Prostate gland (tissue), 2 donors: ENCODE data around the gene CEP68. TPM values are rescaled to one million over a fixed set of nuclear protein-coding genes. Genes with fewer than 3 reads are reported as not detected.

Experiments
- DNase-seq: peaks from one replicate; pipeline ENCODE4 v3.0.0-alpha.2; 2019; ENCODE audit warnings: low spot score
- H3K27ac ChIP-seq, 2 donors: fragments of 200-600 bp; sonication (generic); 2 replicates each; pipeline ENCODE4 v1.5.1; 2017 to 2019
- H3K27me3 ChIP-seq: fragments of 200-600 bp; sonication (generic); replicated peaks from 2 replicates; pipeline ENCODE4 v1.5.1; 2019; ENCODE audit not compliant: insufficient read depth
- H3K36me3 ChIP-seq, 2 donors: fragments of 200-600 bp; sonication (generic); 1 replicate in 1 of 2; 2 replicates in 1 of 2; pipeline versions ENCODE4 v1.5.1 to v1.8.1; 2017 to 2019
- H3K4me1 ChIP-seq: fragments of 200-600 bp; sonication (generic); replicated peaks from 2 replicates; pipeline ENCODE4 v1.5.1; 2019
- H3K4me3 ChIP-seq, 2 donors: fragments of 200-600 bp; sonication (generic); 2 replicates each; pipeline ENCODE4 v1.5.1; 2017 to 2019
- H3K9me3 ChIP-seq: fragments of 200-600 bp; sonication (generic); 2 replicates; pipeline ENCODE4 v1.5.1; 2017
- CTCF ChIP-seq, 4 experiments: fragments of 200-600 bp in 2 of 4; fragments of 450-650 bp in 2 of 4; sonication (generic) in 2 of 4; IDR thresholded peaks; 1 replicate in 3 of 4; 2 replicates in 1 of 4; pipeline ENCODE4 v1.5.1; 2016 to 2019; ENCODE audit warnings: antibody characterized with exemption in 4 of 4, mild to moderate bottlenecking in 2 of 4, moderate library complexity in 2 of 4
- POLR2A ChIP-seq: fragments of 450-650 bp; IDR thresholded peaks from one replicate; pipeline ENCODE4 v1.6.1; 2016; ENCODE audit warnings: antibody characterized with exemption, mild to moderate bottlenecking
- POLR2AphosphoS5 ChIP-seq: sonication (generic); formaldehyde crosslinking; IDR thresholded peaks from one replicate; pipeline ENCODE4 v1.6.1; 2017; ENCODE audit warnings: antibody characterized with exemption
- WGBS: methylation state at CpG from one replicate; pipeline ENCODE4 v1.1.5; 2018; 5-methylcytosine and 5-hydroxymethylcytosine counted together
- intact Hi-C: fragments of 100-400 bp; cut with DNase I; formaldehyde crosslinking; loops from one replicate; pipeline ENCODE4 v1.14.2; 2022
- total RNA-seq, 2 donors: library from RNA; depleted of rRNA; stranded (reverse); fragments of >200 nt; gene quantifications; one replicate each; pipeline ENCODE4 v1.1.0, GENCODE V29; 2016

CEP68 gene
- total RNA-seq, 2 donors from 2014 or later = 15.3 to 28.8 TPM

DNA sequence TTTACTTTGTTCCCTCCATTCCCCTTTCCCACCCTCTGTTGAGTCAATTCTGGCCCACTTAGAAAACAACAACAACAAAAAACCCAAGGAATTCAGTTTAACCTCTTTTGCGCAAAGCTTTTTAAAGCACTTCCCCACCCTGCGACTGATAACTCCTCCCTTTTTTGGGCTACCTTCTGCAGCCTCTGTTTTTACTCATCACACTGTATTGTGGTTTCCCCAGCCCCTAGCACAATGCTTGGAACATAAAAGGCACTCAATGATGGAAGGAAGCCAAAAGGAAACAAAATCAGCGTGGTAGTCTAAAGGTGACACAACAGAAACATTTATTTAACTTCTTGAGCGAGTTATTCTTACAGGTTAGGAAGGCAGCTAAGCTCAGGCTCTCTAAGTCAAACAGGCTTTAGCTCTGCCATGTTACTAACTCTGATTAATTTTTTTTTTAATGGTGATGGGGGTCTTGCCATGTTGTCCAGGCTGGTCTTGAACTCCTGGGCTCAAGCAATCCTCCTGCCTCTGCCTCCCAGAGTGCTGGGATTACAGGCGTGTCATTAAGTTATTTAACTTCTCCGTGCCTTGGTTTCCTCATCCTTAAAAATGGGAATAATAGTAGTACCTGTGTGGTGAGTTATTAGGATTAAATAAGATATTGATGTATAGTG is 1.3 kb downstream of the CEP68 start:
- Histone ChIP-seq H3K4me1 (no peaks in the 10 kb centered on the region), H3K27ac (peak overlapping the region; percentile 76 to 81), H3K4me3 (peak overlapping the region; percentile 79 to 90), H3K27me3 (no peaks in the 10 kb centered on the region), H3K9me3 (no peaks in the 10 kb centered on the region), H3K36me3 (no peaks in the 10 kb centered on the region)
- no peak for DNase-seq
- intact Hi-C loops = loop anchor here (5.0 to 10.0 kb wide), 2 partner anchors 70 to 377 kb away; partner anchors contain the start of gene SPRED2
- TF ChIP-seq CTCF (IDR thresholded peaks at IDR 0.05) (no peak), POLR2AphosphoS5 (peak; percentile 37), POLR2A (peak; percentile 24)
- 38% methylated on average over 6 of the region's 6 CpGs for WGBS

DNA sequence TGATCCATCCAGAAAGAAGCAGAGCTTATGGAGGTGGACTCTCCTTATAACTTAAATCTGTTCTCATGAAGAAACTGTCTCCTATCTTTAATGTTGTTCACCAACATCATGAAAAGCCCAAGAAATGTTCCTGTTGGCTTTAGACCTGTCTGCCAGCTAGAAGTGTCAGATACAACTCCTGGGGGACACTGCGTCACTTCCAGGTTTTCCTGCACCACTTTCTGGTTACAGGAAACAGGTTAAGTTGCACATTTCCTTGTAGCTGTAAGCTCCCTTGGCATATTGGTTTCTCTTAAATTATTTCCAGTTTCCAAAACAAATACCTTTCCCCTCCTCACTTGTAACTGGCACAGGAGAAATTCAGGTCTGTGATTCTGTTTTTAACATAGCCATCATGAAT is 2.9 kb downstream of the CEP68 start:
- TF ChIP-seq POLR2AphosphoS5 (peak; percentile 30), CTCF (IDR thresholded peaks at IDR 0.05) (no peak)
- H3K27me3 ChIP-seq = no peaks in the 10 kb centered on the region
- intact Hi-C loops = loop anchor here (5.0 to 10.0 kb wide), 2 partner anchors 68 to 376 kb away; partner anchors contain the start of gene SPRED2
- H3K27ac ChIP-seq = peak overlapping the region; percentile 6 to 44
- no peaks in the 10 kb centered on the region for H3K4me1 ChIP-seq
- no peak overlapping the region for H3K4me3 ChIP-seq
- no peaks in the 10 kb centered on the region for H3K9me3 ChIP-seq
- WGBS = 64% methylated on average over 1 of the region's 1 CpG
- no peak for DNase-seq
- no peaks in the 10 kb centered on the region for H3K36me3 ChIP-seq

DNA sequence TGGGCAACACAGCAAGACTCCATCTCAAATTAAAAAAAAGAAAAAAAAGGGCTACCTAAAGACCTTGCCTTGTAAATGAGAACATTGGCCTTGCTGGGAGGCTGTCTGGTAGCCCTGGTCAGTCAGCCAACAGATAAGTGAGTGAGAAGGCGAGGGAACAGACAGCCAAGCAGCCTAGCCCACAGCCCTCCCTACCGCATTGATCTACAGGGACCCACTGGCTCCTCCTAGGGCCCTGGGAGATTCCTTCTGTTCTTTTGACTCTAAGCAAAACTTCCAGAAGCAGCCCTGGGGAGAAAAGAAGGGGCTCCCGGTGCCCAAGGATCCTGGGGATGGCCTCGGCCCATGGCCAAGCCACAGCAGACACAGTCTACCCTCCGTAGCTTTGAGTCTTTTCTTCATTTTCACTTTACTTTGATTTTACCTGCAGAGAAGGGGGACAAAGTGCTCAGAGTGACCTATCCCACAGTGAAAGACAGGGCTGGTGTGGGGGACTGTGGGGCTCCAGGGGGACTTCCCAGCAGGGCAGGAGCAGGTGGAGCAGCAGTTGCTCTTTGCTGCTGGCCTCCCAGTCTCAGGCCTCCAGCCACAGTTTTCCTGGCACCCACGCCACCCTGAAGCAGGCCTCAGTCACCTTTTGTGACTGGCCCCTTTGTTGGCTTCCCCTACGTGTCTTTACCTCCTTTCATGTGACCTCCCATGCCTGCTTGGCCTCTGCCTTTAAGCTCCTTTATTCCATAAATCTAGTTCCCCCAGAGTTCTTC is 5.1 kb downstream of the CEP68 start:
- Histone ChIP-seq H3K27ac (peak overlapping the region; percentile 12 to 48), H3K9me3 (no peaks in the 10 kb centered on the region), H3K4me1 (peaks cover 4% of the 10 kb centered on the region), H3K36me3 (no peaks in the 10 kb centered on the region), H3K4me3 (no peak overlapping the region), H3K27me3 (no peaks in the 10 kb centered on the region)
- intact Hi-C loops = loop anchor here (5.0 kb wide), 1 partner anchor 491 kb away; no protein-coding TSS in a partner anchor
- no peak for DNase-seq
- WGBS = 64% methylated on average over 7 of the region's 7 CpGs
- TF ChIP-seq CTCF (IDR thresholded peaks at IDR 0.05) (no peak), POLR2A (no peak), POLR2AphosphoS5 (no peak)

DNA sequence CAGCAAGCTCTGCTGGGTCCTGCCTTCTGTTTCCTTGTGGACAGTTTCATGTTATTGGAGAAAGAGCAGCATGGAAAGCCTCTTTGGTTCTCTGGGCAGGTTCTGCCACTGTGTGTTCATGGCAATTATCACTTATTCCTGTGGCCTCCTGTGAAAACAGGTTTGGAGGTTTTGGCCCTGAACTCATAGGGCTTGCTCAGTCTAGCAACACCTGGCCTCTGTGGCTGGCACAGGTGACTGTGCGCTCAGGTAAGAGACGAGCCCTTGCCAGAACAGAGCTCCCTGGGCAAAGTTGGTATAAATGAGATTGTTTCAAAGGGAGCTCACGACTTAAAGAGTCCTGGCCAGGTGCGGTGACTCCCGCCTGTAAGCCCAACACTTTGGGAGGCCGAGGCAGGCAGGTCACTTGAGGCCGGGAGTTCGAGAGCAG is 5.7 kb downstream of the CEP68 start:
- H3K4me1 ChIP-seq = peaks cover 4% of the 10 kb centered on the region
- no peak overlapping the region for H3K4me3 ChIP-seq
- no peaks in the 10 kb centered on the region for H3K36me3 ChIP-seq
- peak overlapping the region; percentile 12 to 48 for H3K27ac ChIP-seq
- intact Hi-C loops = loop anchor here (5.0 kb wide), 1 partner anchor 490 kb away; no protein-coding TSS in a partner anchor
- H3K27me3 ChIP-seq = no peaks in the 10 kb centered on the region
- WGBS = 63% methylated on average over 8 of the region's 8 CpGs
- H3K9me3 ChIP-seq = no peaks in the 10 kb centered on the region
- TF ChIP-seq POLR2A (no peak), CTCF (IDR thresholded peaks at IDR 0.05) (no peak), POLR2AphosphoS5 (peak; percentile 58)
- peak; percentile 75 for DNase-seq
